GM06990 (cell line): Measurements from ENCODE around the gene UMODL1.

ENCODE experiments used
- DNase-seq: peaks from one replicate; pipeline ENCODE4 v3.0.0-alpha.2; 2011; ENCODE audit not compliant: insufficient read length; ENCODE audit errors: extremely low read depth
- H3K27me3 ChIP-seq: replicated peaks from 2 replicates; pipeline ENCODE4 v1.6.0; 2011; ENCODE audit warnings: low read length; ENCODE audit not compliant: control insufficient read depth, insufficient read depth
- H3K36me3 ChIP-seq: 2 replicates; pipeline ENCODE4 v1.5.1; 2011; ENCODE audit warnings: low read length; ENCODE audit not compliant: control insufficient read depth, insufficient read depth
- H3K4me3 ChIP-seq: replicated peaks from 2 replicates; pipeline ENCODE4 v1.5.1; 2011; ENCODE audit warnings: low read depth, mild to moderate bottlenecking, control low read depth, low read length
- CTCF ChIP-seq: IDR thresholded peaks from 2 replicates; pipeline ENCODE4 v1.5.1; 2011; ENCODE audit warnings: low read length, control low read depth, mild to moderate bottlenecking, inconsistent platforms; ENCODE audit not compliant: insufficient read depth, poor library complexity, severe bottlenecking

Gene UMODL1

GRCh38 chr21:42153046-42153686 is 82.0 kb downstream of the UMODL1 start:
- H3K27me3 ChIP-seq, result peaks cover 5% of the 10 kb centered on the region
- H3K36me3 ChIP-seq, result no peaks in the 10 kb centered on the region
- H3K4me3 ChIP-seq, result no peak overlapping the region
- no peak for TF ChIP-seq CTCF
- no peak for DNase-seq

GRCh38 chr21:42153746-42154145 is 82.6 kb downstream of the UMODL1 start:
- TF ChIP-seq CTCF, result no peak
- Histone ChIP-seq H3K36me3 (no peaks in the 10 kb centered on the region), H3K4me3 (no peak overlapping the region), H3K27me3 (peaks cover 5% of the 10 kb centered on the region)
- DNase-seq, result no peak

- TF ChIP-seq CTCF, result no peak
- peaks cover 6% of the 10 kb centered on the region for H3K27me3 ChIP-seq
- H3K36me3 ChIP-seq, result no peaks in the 10 kb centered on the region
- no peak overlapping the region for H3K4me3 ChIP-seq
- no peak for DNase-seq
Measured at GRCh38 chr21:42154237-42155044, 83.3 kb downstream of the UMODL1 start.

GRCh38 chr21:42155045-42155855 is 84.1 kb downstream of the UMODL1 start:
- DNase-seq, result no peak
- TF ChIP-seq CTCF, result no peak
- no peak overlapping the region for H3K4me3 ChIP-seq
- no peaks in the 10 kb centered on the region for H3K36me3 ChIP-seq
- H3K27me3 ChIP-seq, result peaks cover 6% of the 10 kb centered on the region

- H3K36me3 ChIP-seq, result no peaks in the 10 kb centered on the region
- no peak for DNase-seq
- TF ChIP-seq CTCF, result no peak
- peaks cover 6% of the 10 kb centered on the region for H3K27me3 ChIP-seq
- no peak overlapping the region for H3K4me3 ChIP-seq
Measured at GRCh38 chr21:42156690-42157605, 85.8 kb downstream of the UMODL1 start.
